Hematopoietic multipotent progenitor cell treated with erythropoietin and hydrocortisone succinate and interleukin-3 and kit ligand, for 8 days (in vitro differentiated cells): ENCODE data around the gene MYO5B.
"Not testable (repeated sequence)": the region's sequence is repeated elsewhere in the genome, so short reads cannot be mapped to it uniquely, and the experiment has no call there.

Experiments
- DNase-seq: peaks from one replicate; pipeline ENCODE4 v3.0.0-alpha.2; 2015

MYO5B gene

DNA sequence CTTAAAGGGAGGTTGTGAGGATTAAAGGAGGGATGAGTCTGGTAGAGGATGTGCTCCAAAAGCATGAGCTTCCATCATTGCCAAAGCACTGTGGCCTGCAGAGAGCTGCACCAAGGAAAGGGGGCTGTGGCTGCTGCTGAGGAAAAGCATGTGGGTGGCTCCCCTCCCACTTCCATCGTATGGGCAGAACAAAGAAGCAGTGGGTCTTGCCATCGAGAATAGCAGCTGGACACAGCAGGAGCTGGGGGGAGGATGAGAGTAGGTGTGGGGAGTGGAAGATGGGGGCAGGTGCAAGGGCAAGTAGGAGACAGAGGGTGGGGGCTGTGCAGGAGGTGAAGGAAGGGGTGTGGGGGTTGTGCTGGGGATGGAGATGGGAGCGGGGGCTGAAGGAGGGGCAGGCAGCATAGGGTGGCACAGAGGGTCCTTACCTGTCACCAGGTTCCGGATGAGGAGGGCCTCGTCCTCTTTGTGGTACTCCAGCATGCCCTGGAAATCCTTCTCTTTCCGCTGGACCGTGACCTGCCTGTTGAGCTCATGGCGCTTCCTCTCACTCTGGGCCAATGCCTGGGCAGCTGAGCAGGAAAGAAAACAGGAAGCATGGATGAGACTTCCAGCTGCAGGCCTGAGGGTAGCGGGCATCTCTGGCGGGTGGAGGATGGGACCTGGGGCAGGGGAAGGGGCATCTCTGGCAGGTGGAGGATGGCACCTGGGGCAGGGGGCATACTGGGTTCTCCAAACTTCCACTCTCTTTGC, 348.1 kb downstream of the MYO5B start:
- no peak for DNase-seq

DNA sequence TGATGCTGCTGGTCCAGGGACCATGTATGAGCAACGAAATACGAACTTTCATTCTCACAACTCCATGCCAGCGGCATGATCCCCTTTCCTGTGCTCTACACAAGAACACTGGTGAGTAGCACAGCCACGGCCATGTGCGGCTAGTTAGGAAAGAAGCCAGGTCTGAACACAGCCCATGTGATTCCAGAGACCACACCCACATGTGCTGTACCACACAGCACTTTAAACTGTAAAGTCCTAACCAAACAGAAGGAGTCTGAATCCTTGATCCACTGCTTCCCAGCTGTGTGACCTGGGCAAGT, 348.6 kb downstream of the MYO5B start:
- no peak for DNase-seq

GRCh38 chr18:49845629-49846360, 349.2 kb downstream of the MYO5B start:
- DNase-seq, result no peak

- DNase-seq, result no peak
These were observed 350.0 kb downstream of the MYO5B start for GRCh38 chr18:49844903-49845302.

DNA sequence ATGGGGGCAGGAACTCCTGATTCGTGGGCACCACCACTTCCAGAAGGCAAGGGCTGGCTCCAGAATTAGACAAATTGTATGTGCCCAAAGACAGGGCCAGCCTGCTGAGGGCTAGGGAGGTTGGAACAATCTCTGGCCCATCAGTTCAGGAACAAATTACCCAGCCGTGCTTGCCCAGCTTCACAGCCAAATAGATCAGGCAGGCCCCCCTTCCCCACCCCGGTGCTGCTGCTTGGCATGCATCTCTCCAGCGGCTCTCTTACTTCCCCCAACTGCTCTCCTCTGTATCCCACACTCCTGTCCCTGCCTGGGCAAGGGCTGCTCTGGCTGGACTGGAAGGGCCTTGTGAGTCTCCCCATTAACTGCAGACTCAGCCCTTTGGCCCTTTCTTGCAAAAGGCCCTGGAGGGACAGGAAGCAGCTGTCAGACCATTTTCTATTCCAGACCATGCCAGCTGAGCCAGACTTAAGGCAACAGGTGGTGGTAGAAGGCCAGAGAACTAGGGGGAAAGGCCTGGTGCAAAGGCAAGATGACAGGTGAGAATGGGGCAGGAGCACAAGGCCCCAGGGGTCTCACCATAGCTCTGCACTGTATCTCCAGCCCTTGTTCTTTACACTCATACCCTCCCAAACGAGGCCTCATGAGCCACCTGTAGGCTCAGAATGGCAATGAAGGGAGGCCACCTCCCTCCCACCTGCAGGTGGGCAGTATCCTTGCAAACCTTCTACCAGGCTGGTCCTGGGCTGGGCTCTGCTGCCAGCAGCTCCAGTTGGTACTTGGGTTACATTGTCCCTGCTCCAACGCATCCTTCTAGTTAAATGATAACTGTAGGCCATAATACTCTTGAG, 350.9 kb downstream of the MYO5B start:
- DNase-seq, result no peak

DNA sequence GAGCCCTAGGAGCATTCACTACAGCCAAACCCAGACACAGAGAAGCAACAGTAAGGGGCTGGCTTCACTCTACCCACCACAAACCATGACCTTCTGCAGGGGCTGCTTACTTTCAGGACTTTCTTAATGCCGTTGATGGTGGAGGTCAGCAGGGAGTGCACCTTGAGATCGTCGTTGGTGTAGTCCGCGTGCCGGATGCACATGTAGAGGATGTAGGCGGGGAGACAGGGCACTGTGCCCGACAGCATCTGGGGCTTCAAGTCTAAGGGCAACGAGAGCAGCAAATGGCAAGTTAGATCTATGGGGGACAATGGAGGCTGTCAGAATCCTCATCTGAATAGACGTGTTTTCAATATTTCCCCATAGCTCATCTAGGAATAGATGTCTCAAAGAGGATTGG, 351.8 kb downstream of the MYO5B start:
- no peak for DNase-seq

- no peak for DNase-seq
These were observed 352.3 kb downstream of the MYO5B start for GRCh38 chr18:49842656-49843055.

DNA sequence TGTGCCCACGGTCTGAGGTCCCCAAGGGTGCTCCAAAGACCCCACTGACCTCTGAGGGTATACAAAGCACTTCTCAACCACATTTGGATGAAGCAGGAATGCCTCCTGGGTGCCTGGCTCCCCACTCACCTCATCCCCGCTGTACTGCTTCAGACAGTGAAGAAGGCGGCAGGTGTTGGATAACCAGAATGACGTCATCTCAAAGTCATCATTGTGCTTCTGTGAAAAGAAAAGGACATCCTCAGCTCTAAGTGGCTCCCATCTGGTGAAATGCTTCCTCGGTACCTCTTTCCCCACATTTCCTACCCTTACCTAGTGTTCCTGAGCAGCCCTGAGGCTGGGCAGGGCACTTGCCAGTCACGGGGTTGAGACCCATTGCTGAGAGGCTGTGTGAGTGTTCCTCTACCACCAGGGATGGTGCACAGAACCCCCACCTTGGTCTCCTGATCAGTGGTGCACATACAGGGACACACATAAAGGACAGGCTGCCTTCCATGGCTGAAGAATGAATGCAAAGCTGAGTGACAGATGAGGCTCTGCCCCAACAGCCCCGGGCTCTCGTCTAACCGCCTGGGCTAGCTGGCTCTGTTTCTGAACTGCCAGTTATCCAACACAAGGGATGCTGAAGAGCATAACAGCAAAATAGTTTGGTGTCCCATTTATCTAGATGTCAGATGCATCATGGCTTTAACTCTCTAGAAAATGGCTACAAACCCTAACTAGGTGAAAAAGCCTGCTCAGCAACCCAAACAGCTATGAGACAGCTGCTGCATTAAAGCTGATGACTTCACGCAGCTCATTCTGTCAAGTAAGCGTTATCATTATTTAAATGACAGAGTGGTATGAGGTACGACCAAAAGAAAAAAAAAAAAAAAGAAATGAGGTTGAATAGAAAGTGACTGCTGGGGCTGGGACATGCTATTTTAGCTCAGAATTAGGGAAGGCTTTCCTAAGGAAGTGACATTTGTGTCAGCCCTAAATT, 353.4 kb downstream of the MYO5B start:
- no peak for DNase-seq

- no peak for DNase-seq
These were observed 355.9 kb downstream of the MYO5B start for GRCh38 chr18:49839012-49839411.

- DNase-seq, result no peak
These were observed 356.6 kb downstream of the MYO5B start for GRCh38 chr18:49838381-49838780.

DNA sequence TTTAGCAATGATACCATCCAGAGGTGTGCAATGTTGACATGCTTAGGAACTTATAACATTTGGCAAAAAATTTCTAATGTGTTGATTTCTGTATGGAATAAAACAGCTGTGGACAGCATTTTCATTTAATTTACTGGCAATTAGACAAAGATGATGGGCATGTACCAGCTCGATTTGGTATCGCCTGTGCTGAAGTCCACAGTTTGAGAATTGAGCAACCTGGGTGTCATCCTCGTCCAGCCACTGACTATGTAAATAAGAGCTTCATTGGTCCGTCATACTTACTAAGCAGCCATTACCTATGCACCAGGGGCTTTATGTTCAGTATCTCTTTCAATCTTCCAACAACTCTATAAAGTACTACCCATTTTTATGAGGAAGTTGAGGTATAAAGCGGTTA, 357.1 kb downstream of the MYO5B start:
- DNase-seq, result no peak

DNA sequence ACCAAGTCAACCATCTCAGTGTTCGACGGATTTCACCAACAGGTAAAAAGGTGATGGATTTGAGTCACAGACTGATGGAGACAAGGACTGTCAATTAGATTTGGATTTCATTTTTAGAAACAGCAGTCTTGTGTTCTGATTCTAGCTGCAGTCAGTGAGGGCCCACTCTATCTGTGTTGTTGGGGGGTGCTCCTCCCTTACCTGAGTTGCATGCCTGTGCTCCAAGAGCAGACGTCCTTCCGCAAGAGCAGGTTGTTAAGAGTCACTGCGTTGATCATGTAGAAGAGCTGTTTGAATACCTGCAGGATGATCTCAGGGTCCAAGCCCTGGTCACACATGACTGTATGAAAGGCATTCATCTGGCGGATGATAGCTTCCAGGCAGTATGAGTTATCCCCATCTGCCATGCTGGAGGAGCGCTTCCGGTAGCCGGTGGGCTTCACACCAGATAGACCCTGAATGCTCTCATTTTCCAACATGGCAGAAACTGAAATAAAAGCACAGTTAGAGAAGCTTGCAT, 357.6 kb downstream of the MYO5B start:
- not testable (repeated sequence) for DNase-seq

DNA sequence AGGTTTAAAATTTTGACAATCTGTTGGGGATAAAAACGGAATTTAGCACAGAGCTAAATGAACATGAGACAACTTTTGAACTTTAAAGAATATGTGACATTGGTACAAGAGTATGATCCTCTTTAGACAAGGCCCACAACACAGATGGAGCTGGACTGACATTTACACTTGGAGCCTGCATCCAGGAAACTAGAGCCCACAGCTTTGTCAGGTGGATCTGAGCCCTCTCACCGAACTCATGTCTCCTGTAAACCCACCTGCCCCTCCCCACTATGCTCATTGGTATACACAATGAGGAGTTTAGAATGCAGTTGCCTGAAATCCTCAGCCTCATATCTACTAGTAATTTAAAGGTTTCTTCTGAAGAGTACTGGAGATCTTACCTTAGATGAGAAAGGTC, 359.5 kb downstream of the MYO5B start:
- no peak for DNase-seq

- DNase-seq, result no peak
These were observed 360.7 kb downstream of the MYO5B start for GRCh38 chr18:49834258-49834657.

GRCh38 chr18:49833814-49834213, 361.1 kb downstream of the MYO5B start:
- no peak for DNase-seq

DNA sequence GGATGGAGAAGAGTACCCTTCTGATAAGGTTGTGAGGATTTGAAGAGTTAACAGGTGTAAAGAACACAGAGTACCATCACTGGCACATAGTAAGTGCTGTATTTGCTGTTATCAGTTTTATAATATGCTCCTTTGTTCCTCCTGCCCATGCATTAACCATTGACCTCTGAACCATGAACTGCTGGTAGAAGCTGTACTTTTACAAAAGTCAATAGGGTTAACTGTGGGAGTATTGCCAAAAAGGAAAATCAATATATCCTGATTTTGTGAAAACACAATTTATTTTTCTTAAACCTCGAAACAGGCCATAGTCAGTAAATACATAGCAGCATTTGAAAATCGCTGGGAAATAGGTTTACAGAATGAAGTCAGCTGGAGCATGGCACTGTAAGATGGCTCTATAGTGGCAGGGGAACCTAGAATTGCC, 362.7 kb downstream of the MYO5B start:
- DNase-seq, result no peak

GRCh38 chr18:49827996-49828395, 367.0 kb downstream of the MYO5B start:
- no peak for DNase-seq

GRCh38 chr18:49819823-49820671, 374.9 kb downstream of the MYO5B start:
- peak; percentile 58 for DNase-seq

- DNase-seq, result no peak
These were observed 375.8 kb downstream of the MYO5B start for GRCh38 chr18:49819071-49819662.

DNA sequence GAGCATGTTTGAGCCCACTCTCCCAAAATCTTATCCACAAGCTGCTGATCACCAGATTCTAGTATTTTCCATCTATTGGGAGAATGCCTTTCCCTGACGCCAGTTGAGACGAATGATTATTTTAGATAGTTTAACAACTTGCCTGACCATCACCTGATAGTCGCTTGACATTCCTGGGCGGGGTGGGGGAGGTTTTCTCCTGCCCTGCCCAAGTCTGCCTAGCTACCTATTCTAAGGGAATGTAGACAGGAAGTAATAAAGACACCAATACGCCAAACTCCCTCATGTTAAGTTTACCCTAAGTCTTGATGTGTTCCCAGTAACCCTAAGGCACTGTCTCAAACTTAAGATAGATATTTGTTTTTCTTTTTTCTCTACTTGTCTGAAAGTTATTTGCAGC, 377.0 kb downstream of the MYO5B start:
- DNase-seq, result no peak

GRCh38 chr18:49815927-49816326, 379.0 kb downstream of the MYO5B start:
- DNase-seq, result no peak
